AG10803 (cell line): ENCODE data around the gene ICE2.

ENCODE experiments used
- DNase-seq: peaks from one replicate; pipeline ENCODE4 v3.0.0; 2010; ENCODE audit warnings: low read depth
- H3K4me3 ChIP-seq: 2 replicates; pipeline ENCODE4 v1.5.1; 2011; ENCODE audit warnings: mild to moderate bottlenecking, low read length, control low read depth
- TF ChIP-seq, protein P1 (sequence below): conservative IDR thresholded peaks from 2 replicates; pipeline ENCODE4 v1.5.1; 2011; ENCODE audit warnings: mild to moderate bottlenecking, low read length, control low read depth, inconsistent platforms

The ICE2 gene

GRCh38 chr15:60394689-60395097 lies 84.2 kb downstream of the ICE2 start:
- peak; percentile 76 for DNase-seq
- TF ChIP-seq, protein P1, sequence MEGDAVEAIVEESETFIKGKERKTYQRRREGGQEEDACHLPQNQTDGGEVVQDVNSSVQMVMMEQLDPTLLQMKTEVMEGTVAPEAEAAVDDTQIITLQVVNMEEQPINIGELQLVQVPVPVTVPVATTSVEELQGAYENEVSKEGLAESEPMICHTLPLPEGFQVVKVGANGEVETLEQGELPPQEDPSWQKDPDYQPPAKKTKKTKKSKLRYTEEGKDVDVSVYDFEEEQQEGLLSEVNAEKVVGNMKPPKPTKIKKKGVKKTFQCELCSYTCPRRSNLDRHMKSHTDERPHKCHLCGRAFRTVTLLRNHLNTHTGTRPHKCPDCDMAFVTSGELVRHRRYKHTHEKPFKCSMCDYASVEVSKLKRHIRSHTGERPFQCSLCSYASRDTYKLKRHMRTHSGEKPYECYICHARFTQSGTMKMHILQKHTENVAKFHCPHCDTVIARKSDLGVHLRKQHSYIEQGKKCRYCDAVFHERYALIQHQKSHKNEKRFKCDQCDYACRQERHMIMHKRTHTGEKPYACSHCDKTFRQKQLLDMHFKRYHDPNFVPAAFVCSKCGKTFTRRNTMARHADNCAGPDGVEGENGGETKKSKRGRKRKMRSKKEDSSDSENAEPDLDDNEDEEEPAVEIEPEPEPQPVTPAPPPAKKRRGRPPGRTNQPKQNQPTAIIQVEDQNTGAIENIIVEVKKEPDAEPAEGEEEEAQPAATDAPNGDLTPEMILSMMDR: no peak
- peak overlapping the region; percentile 97 for H3K4me3 ChIP-seq

DNA sequence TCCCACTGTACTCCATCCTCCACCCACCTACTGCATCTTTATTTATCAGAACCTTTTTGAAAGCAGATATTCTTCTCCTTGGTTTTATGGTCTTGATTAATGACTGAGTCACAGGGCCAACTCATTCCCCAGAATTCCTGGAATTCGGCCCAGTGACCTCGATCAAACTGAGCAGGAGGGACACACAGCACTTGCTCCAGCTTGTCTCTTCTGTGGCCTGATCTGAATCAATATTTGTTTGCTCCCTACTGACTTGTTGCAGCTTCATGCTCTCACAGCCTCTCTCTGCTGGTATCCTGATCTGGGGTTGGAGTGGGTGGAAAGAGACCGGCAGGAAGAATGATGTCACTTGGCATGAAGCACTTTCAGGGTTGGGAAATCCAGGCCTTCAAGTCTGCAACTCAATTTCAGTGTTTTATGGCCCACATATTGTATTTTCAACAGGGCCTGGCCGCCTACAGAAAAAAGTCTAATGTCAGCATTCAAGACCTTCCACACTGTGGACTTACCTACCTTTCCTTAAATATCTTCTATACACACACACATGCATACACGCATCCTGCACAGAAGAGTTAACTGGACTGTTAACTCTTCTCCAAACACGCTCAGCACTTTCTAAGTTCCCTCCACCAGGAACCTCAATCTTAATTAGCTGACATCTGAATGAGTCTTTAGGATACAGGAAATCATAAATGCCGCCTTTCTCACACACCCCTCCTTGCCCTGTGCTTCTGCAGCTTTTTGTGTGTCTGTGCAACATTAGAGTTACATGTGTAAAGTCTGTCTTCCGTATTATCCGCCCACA lies 85.8 kb downstream of the ICE2 start:
- H3K4me3 ChIP-seq: peak overlapping the region; percentile 97

GRCh38 chr15:60392601-60392985 lies 86.3 kb downstream of the ICE2 start:
- TF ChIP-seq, protein P1: no peak
- H3K4me3 ChIP-seq: peak overlapping the region; percentile 53
- peak; percentile 90 for DNase-seq

More for the DNA sequence above, 85.8 kb downstream of the ICE2 start:
- TF ChIP-seq, protein P1: no peak
- DNase-seq: peak; percentile 98

DNA sequence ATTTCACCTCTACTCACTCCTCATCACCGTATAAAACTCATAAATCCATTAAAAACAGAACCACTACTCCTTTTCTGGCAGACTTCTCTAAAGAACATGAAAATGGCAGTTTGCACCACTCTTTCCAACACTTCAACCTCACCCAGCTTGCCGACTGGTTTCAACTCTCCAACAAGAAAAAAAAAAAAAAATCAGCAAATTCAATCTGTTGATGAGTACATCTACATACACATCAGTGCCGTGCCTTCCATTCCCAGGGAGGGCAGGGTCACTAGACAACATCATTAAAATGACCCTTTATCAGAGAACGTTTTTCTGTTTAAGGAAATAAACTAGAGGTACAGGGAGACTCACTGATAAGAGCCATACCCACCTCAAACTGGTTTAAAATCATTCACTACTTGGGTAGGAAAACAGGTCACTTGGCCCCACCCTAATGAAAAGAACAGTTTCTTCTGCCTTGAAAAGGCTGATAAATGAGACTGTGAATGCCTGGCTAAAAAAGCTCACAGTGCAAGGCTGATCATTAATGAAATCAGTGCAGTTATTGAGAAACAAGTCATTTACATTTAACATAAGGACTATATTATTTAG lies 87.1 kb downstream of the ICE2 start:
- TF ChIP-seq, protein P1: no peak
- peak overlapping the region; percentile 53 for H3K4me3 ChIP-seq
- peak; percentile 22 for DNase-seq

DNA sequence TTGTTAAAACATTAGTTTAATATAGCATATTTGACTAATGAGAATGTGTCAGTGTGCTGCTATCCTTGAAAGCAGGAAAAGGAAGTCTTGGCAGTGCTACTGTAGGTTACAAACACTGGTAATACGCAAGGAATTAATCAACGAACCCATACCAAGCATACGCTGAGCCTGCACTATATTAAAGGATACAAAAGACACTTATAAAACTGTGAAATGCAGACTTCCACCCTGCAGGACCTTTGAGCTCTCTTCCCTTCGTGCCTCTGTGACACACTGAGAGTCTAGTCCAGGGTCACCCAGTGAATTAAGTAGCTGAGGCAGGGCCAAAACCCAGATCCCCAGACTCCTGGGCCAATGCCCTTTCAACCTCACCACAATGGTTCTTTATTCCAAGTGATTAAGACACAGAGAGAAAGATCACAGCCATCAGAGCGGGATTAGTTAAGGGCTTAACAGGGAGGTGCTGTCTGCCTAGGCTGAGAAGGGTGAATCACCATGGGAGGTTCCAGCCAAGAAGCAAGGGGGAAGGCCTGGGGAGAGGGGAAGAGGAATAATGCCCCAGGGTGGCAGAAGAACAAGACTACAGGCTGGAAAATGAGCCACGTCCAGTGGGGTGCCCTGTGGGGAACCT lies 88.0 kb downstream of the ICE2 start:
- TF ChIP-seq, protein P1: peak; percentile 39
- H3K4me3 ChIP-seq: peak overlapping the region; percentile 53
- DNase-seq: peak; percentile 91

DNA sequence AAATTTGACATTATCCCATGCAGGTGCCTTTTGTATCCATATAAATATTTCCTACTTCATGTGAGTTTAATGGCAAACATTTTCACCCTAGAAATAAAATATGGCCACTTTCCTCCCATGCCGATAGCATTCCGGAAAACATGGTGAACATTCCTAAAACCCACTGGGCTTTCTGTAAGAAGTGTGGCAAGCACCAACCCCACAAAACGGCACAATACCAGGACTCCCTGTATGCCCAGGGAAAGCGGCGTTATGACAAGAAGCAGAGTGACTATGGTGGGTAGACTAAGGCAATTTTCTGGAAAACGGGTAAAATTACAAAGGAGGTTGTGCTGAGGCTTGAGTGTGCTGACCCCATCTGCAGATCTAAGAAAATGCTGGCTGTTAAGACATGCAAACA lies 88.7 kb downstream of the ICE2 start:
- TF ChIP-seq, protein P1: no peak
- peak; percentile 55 for DNase-seq
- H3K4me3 ChIP-seq: peak overlapping the region; percentile 53
